ENCODE data around the gene NOTCH2.

Gene NOTCH2

DNA sequence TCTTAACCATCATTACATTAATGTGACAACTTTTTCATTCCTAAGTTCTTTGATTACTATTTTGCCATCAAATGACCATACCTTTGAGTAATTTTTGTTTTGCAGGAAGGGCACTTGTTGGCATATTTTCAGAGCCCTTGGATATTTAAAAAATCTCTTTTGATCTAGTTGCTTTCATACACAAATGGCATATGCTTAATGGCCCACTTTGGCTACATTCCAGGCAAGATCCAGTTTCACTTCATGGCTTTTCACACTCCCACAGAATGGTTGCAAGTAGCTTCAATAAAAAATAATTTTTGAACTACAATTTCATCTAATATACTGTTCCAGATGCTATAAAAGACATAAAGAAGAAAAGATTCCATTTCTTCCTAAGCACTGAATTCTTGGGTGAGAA, 191.3 kb downstream of the NOTCH2 start:
- no peak for DNase-seq (ENCODE audit: low read depth, low spot score)

DNA sequence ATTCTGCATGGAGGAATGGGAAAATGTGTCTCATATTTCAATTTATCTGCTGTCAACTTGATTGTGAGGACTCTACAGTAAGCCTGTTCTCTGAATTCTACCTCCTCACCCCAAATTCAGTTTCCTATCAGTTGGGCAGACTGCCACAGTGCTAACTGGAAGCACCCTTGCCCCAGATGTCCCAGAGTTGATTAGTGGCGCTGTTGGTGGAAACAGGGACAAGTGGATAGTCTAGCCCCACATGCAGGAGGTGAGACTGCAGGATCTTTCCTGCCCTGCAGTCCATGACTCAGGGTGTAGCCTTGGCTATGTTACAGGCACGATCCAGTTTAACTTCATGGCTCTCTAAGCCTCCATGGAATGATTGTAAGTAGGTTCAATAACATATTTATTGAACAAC, 195.3 kb downstream of the NOTCH2 start:
- no peak for DNase-seq (ENCODE audit: low read depth, low spot score)

DNA sequence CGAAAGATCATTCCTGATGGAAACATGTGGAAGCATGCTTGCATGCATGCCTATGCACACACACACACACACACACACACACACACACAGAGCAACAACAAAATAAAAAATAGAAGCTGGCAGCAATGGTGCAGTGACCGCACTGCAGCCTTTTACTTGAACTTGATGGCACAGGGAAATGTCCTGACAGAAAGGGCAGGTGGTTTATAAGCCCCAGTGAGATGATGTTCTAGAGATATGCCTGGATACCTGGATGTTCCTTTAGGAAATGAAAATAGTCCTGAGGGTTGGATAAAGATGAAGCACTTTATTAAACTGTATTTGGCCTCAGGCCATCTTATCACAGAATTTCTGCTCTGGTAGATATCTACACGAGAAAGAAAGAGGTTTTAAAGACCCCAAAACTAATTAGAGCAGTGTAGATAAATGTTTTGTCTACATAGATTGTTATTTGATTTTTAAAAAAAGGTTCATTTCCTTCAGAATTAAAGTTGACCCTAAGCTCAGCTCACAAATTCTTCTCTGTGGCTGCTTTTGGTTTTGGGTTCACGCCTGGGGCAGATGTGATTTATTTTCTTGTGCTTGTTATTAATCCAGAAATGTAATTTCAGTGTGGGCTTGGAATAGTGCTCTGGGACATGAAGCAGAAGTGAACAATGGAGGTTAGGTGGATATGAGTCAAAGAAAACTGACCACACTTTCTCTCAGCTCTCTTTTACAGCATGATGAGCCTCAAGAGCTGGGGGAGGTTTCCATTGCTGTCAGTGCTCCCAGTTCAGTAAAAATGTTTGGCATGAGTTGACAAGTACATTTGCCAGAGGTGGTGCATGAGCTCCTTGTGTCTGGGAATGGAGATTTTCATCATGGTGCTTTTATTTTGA, 196.1 kb downstream of the NOTCH2 start:
- peak; percentile 74 for DNase-seq (ENCODE audit: low read depth, low spot score)

DNA sequence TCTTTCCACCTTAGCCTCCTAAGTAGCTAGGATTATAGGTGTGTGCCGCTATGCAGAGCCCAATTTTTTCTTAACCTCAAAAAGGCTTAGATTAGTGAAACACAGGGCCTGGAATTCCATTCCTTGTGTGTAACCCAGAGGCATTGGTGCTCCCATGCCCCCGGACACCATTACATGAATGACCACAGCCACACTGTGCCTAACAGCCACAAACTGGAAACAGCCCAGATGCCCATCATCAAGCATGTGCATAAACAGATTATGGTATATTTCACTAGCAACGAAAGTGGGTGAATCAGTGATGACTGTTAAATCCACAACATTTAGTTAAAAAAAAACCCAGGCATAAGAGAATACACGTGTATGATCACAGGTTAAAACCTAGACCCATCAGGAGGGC, 197.6 kb downstream of the NOTCH2 start:
- DNase-seq (ENCODE audit: low read depth, low spot score) = peak; percentile 34

DNA sequence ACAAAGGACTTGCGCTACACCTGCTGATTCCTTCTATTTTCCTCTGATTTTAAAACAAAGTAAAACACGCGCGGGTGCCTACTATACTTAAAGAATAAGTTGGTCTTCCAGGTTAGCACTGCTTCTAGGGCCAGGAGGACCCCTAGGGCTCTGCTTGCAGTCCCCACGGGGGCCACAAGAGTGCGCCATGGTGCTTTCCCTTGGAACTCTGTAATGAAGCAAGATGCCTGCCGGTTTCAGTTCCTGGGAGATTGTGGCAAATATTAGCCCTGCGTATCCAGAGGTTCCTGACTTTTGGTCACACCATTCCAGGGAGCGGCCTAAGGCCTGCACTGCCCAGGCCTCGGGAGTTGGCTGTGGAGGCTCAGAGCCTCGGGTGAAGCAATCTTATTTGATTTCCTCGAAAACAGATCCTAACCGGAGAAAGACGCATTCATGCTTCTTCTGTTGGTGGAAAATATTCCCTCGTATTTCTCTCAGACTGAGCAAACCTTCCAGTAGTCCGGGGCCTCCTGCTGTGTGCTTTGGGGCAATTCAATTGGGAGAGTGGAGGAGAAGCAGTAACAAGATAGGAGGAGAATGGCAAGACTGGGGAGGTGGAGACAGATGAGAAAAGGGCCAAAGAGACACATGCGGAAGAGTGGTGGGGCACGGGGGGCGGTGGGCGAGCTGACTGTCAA, 198.4 kb downstream of the NOTCH2 start:
- DNase-seq (ENCODE audit: low read depth, low spot score) = peak; percentile 88

DNA sequence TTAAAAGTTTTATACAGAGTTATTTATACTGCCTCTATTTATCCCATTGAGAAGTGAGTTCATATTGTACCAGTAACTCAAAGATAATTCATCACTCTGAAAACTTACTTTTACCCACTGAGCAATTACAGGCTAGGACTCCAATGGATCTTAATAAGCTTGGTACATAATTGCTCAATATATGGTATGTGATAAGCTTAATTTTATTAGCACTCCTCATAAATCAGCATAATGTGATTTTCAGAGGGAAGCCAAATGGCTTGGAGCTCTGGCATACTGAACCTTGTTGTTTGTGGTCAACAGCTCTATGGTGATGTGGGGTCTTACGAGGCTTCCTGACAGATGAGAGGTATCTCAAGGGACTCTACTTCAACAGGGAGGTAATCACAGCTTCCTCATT, 199.5 kb downstream of the NOTCH2 start:
- DNase-seq (ENCODE audit: low read depth, low spot score) = no peak

DNA sequence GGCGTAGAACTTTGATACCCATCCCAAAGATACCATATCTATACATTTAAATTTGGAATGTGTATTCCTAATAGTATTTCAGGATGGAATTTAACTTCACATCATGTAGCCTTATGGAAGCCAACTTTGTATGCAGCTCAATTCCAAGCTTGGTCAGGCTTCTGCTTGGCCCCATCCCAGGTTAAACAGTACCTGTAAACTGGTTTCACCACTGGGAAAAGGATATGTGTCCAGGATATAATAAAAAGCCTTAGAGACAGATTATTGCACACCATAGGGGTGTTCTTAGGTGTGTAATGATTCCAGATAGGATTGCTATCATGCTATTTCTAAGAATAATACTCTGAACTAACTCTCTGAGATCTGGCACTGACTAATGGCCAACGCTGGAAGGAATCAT, 201.3 kb downstream of the NOTCH2 start:
- no peak for DNase-seq (ENCODE audit: low read depth, low spot score)

DNA sequence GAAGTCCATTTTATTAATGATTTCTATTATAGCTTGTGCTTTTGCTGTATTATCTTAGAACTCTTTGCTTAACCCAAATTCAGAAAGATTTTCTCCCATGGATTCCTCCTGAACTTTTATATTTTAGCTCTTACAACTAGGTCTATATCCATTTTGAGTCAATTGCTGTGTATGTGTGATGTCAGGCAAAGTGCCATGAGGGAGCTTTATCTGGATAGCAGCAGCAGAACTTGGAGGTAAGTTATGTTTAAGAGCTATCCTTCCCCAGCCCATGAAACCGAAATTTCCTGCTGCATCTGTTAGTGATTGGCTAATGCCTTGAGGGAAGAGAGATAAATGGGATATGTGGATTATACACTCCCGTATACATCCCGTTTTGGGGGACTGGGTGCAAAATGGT, 203.0 kb downstream of the NOTCH2 start:
- no peak for DNase-seq (ENCODE audit: low read depth, low spot score)

DNA sequence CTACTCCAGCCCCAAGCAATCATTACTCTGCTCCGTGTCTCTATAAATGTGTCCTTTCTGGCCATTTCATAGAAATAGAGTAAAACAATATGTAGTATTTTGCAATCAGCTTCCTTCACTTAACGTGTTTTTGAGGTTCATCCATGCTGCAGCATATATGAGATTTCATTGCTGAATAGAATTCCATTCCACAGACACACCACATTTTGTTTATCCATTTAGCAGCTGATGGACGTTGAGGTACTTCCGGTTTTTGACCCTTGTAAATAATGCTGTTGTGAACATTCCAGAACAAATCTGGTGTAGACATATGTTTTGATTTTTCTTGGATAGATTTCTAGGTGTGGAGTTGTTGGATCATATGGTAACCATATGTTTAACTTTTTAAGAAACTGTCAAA, 203.8 kb downstream of the NOTCH2 start:
- no peak for DNase-seq (ENCODE audit: low read depth, low spot score)

DNA sequence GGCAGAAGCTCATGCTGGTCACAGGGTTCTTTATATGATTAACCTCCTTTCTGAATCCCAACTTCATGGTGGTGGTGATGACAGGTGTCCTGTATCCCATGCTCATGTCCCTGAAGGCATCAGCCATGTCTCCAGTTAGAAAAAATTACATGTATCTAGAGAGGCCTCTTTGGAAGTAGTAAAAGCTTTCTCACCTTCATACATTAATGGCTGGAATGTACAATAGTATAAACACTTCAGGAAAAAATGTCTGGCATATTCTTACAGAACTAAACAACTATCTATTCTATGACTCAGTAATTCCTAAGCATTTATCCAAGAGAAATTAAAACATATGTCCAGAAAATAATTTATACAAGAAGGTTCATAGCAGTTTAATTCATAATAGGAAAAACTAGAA, 207.2 kb downstream of the NOTCH2 start:
- no peak for DNase-seq (ENCODE audit: low read depth, low spot score)
